ENCODE measurements around the gene SF3B5.
A peak's percentile ranks its signal among the peaks of the same experiment; 100 is the strongest.
"Not testable (repeated sequence)": the region's sequence is repeated elsewhere in the genome, so short reads cannot be mapped to it uniquely, and the experiment has no call there.

Gene SF3B5
- total RNA-seq = 46.9 reads per million, percentile 67 among the genes with 10 or more reads in this experiment

DNA sequence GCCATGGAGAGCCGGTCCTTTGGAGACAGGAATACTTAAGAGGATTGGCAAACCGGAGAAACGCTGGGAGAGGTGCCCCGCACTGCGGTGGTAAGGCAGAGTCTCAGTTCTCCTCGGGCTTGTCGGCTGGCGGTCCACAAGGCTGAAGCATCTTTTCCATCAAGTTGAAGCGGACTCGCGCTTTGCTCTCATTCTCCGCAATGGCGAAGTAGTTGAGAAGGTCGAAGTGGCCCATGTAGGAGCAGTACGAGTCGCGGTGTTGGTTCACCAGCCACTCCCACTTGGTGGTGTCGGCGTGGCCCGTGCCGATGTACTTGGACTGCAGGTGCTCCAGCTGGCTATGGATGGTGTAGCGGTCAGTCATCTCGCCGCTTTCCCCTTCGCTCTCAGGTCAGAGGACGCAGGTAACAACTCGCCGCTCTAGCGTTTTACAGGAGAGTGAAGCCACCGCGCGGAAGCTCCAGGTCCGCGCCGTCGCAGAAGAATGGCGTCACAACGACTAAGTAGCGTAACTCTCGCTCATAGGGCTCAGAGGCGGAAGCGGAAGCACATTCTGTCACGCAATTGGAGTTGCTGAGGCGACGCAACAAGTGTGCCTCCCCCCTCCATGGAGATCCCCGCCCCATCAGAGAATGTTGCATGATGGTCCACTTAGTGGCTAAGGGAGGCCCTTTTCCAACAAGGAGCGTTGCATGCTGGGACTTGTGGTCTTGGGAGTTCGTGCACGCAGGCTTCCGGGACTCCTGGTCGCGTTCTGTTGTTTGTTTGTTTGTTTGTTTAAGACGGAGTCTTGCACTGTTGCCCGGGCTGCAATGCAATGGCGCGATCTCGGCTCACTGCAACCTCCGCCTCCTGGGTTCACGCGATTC, at the start of gene SF3B5:
Gene SF3B5 (minus strand): TSS at position 440 of the 869 bp plus-strand sequence. CDS start 76 bp downstream, at position 364.
- peak; percentile 97 for DNase-seq

GRCh38 chr6:144144996-144145395, 49.6 kb upstream of the SF3B5 start:
- no peak for DNase-seq

DNA sequence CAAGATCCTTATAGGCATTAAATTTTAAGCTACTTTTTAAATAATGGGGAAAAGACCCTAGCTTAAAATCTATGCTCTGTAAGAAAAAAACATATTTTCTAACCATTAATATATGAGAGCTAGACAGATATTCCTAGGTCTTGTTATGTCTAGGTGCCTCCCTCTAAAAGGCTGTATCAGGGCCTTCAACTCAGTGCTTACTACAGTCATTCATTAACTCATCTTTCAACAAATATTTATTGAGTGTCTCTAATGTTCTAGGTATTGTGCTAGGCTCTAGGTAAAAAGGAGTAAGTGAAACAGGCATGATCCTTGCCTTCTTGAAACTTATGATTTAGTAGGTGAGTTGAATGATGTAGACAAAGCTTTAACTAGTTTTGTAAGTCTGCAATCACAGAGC, 48.5 kb upstream of the SF3B5 start:
- DNase-seq = no peak

- DNase-seq = no peak
These were observed 47.7 kb upstream of the SF3B5 start for GRCh38 chr6:144143106-144143505.

DNA sequence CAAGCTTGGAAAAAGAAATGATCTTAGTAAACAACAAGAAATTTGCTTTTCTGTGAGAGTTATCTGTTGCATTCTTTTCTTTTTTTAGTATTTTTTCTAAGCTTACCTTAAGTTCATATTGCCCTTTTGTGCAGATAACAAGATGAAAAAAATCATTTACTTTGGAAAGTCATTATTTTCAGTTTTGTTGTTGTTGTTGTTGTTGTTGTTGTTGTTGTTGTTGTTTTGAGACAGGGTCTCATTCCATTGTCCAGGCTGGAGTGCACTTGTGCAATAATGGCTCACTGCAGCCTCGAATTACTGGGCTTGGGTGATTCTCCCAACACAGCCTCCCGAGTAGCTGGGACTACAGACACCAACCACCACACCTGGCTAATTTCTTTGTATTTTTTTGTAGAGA, 46.1 kb upstream of the SF3B5 start:
- DNase-seq = no peak

DNA sequence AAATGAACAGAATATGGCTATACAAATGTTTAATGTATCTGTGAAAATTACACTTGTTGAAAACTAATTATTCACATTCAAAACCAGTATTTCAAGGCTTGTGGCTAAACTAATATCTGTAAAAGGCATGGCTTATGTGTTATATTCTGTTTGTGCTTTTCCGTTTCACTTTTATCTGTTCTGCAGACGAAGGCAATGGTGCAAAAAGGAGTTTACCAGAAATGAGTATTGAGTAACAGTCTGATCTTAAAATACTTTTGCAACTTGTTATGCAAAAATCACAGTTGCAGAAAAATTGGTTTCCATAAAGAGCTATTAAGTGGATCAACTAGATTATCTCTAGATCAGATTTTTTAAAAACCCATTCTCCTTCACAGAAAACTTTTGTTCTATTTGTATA, 45.5 kb upstream of the SF3B5 start:
- DNase-seq = no peak

GRCh38 chr6:144139817-144140216, 44.4 kb upstream of the SF3B5 start:
- DNase-seq = no peak

DNA sequence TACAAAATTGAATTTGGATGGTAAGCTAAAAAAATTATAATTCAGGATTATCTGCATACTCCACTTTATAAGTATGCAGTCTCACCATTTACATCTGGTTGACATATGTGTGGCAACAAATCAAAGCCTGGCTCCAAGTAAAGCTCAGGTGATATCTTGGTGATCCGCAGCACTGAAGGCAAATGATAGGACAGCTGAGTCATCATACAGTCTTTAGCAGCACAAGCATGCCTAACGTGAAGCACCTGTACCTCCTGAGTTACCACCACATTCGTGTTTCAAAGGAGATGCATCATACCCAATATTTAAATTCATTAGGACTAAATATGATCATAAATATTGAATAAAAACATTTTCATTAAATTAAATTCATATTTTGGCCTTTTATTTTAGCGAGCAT, 43.2 kb upstream of the SF3B5 start:
- no peak for DNase-seq

DNA sequence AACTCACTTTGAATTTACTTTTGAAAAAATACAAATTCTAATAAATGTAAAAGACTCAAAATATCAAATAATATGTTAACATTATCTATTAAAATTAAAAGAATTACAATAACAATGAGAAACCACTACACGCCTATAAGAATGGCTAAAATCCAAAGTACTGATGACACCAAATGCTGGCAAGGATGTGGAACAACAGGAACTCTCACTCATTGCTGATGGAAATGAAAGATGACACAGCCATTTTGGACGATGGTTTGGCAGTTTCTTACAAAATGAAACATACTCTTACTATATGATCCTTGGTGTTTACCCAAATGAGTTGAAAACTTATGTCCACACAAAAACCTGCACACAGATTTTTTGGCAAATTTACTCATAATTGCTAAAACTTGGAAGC, 39.4 kb upstream of the SF3B5 start:
- no peak for DNase-seq

- DNase-seq = no peak
These were observed 38.8 kb upstream of the SF3B5 start for GRCh38 chr6:144134176-144134575.

- DNase-seq = no peak
These were observed 38.0 kb upstream of the SF3B5 start for GRCh38 chr6:144133225-144133821.

- not testable (repeated sequence) for DNase-seq
These were observed 36.9 kb upstream of the SF3B5 start for GRCh38 chr6:144132167-144132690.

DNA sequence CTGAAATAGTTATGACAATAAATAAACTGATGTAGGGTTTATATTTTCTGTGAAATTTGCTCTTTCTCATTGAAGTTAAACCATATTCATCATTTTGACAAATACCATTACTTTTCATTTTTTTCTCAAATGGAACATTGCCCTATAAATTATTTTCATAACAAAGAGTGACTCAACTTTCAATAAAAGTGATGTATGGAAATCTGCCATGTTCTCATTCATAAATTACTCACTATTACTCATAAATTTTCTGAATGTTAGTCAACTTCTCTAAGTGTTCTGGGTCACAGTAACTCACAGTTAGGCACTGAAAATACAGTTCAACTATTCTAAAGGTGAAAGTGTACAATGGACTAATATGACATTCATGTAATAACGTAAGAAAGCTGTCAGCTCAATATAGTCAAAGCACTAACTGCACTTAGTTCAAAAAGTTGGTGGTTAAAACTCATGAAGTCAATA, 35.9 kb upstream of the SF3B5 start:
- DNase-seq = no peak

DNA sequence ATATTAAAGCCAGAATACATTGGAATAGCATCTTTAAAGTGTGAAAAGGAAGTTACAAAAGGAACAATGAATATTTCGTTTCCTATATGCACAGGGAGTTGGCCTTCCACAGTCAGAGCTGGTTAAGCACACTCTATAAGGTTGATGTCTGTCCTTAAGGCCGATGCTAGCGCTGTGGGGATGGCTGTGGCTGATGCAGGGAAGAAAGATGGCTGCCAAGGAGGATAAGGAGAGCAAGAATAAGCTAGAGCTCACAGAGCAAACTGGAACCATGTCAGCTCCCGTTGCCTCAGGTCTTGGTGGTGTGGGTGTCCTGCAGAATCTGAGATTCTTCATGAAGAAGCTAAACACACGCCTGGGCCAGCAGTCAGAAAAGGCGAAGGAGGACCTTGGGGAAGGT, 34.1 kb upstream of the SF3B5 start:
- DNase-seq = no peak

DNA sequence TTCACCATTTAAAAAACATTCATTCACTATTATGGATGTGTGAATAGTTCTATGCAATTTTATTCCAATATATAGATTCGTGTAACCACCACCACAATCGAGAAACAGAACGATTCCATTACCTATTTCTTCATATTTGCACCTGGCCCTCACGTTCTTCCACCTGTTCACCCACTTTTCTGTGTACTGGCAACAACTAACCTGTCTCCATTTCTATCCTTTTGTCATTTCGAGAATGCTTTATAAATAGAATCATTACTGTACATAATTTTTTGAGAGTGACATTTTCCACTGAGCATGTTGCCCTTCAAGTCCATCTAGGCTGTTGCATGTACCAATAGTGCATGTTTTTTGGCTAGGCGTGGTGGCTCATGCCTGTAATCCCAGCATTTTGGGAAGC, 31.7 kb upstream of the SF3B5 start:
- no peak for DNase-seq

DNA sequence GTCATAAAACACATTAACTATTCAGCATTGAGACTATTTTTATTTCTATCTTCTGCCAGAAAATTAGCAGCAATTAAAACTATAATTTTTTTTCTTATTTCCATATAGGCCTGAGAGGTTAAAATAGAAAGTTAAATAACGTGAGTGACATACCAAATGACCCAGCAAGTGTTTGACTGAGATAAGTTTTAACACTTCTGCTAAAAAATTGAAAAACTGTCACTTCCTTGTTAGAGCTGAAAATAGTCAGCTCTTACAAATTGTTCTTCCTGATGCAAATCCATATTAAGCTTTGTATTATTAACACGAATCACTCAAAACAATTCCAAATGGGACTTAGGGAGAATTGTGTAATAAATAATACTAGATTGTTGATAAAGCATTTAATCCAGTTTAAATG, 28.5 kb upstream of the SF3B5 start:
- DNase-seq = no peak

DNA sequence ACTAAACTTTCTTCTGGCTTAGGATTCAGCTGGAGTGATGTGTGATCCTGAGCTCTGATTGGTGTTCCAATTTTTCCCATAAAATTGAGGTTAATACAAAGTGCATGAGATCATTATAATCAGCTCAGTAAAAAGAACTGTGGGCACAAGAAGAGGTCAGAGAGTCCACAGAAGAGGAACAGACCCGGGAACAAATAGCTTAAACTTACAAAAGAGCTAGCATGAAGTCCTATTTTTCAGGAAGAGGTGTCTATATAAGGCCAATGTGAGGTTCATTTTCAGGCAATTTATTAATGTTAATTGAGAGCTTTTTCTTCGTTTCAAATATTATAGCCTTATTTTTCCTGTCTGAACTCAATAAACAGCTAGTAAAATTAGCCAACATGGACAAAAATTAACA, 28.0 kb upstream of the SF3B5 start:
- DNase-seq = no peak

- no peak for DNase-seq
These were observed 27.5 kb upstream of the SF3B5 start for GRCh38 chr6:144122861-144123260.

GRCh38 chr6:144119376-144119775, 24.0 kb upstream of the SF3B5 start:
- DNase-seq = no peak

DNA sequence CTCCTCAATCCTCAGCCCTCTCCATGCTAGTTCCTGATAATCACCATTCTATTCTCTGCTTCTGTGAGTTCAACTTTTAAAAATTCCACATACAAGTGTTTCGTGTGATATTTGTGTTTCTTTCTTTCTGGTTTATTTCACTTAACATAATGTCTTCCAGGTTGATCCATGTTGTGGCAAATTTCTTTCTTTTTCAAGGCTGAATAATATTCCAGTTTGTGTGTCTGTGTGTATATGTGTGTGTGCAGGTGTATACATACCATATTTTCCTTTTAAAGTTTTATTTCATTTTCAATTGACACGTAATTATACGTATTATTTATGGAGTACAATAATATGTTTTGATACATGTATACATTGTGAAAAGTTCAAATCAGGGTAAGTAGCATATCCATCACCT, 19.8 kb upstream of the SF3B5 start:
- no peak for DNase-seq

- no peak for DNase-seq
These were observed 18.0 kb upstream of the SF3B5 start for GRCh38 chr6:144113366-144113765.

- DNase-seq = no peak
These were observed 14.8 kb upstream of the SF3B5 start for GRCh38 chr6:144110210-144110609.

DNA sequence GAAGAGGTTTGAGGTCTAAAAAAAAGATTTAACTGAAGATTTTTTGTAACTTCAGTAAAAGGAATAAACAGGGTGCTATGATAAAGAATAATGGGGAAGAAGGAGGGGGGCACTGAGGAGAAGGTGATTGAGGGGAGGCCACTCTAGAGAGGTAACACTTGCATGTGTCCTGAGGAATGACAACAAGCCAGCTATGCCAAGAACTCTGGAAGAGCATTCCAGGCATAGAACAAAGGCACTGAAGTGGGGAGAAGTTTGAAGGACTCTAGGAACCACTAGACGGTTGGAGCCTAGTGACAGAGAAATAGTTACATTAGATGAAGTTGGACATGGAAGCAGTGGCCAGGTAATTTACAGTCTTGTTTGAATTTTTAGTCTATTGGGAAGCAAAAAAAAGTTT, 10.8 kb upstream of the SF3B5 start:
- DNase-seq = no peak

GRCh38 chr6:144104898-144105487, 9.6 kb upstream of the SF3B5 start:
- peak; percentile 43 for DNase-seq
